K562 (cell line): ENCODE results near the gene COL11A2. TPM values are rescaled to one million over a fixed set of nuclear protein-coding genes. Genes with fewer than 3 reads are reported as not detected.

Experiments
- ATF1 ChIP-seq, 2 experiments: fragments of 450-650 bp in 1 of 2; IDR thresholded peaks; 2 replicates each; pipeline ENCODE4 v1.6.1; 2016; ENCODE audit warnings: missing compliant biosample characterization in 1 of 2, missing genetic modification characterization in 1 of 2
- CREM ChIP-seq: IDR thresholded peaks from 2 replicates; pipeline ENCODE4 v1.6.1; 2014; ENCODE audit warnings: antibody characterized with exemption, low read depth
- DPF2 ChIP-seq: fragments of 450-650 bp; IDR thresholded peaks from 2 replicates; pipeline ENCODE4 v1.6.1; 2016
- FOXK1 ChIP-seq: sonication (generic); formaldehyde crosslinking; IDR thresholded peaks from 2 replicates; pipeline ENCODE4 v1.8.0; 2022; ENCODE audit warnings: missing genetic modification reagents, mild to moderate bottlenecking, borderline replicate concordance
- HCFC1 ChIP-seq: IDR thresholded peaks from 2 replicates; pipeline ENCODE4 v1.6.1; 2012; ENCODE audit warnings: low read depth, low read length, improper control_type of control experiment
- HDAC1 ChIP-seq, 2 experiments: fragments of 450-650 bp; IDR thresholded peaks; 2 replicates each; pipeline ENCODE4 v1.6.1; 2016 to 2017; ENCODE audit warnings: inconsistent platforms in 1 of 2, mild to moderate bottlenecking in 1 of 2, moderate library complexity in 1 of 2
- KLF16 ChIP-seq: IDR thresholded peaks from 2 replicates; pipeline ENCODE4 v1.6.1; 2016; ENCODE audit warnings: antibody characterized with exemption
- MBD2 ChIP-seq: sonication (generic); IDR thresholded peaks from 2 replicates; pipeline ENCODE4 v1.6.1; 2016; ENCODE audit warnings: low read depth, borderline replicate concordance
- MLX ChIP-seq, 2 experiments: fragments of 450-650 bp in 1 of 2; sonication (generic) in 1 of 2; formaldehyde crosslinking; conservative IDR thresholded peaks; 2 replicates each; pipeline versions ENCODE4 v1.4.0 to v1.8.1; 2020 to 2022; ENCODE audit warnings: mild to moderate bottlenecking in 1 of 2, missing genetic modification reagents in 1 of 2
- POLR3G ChIP-seq: IDR thresholded peaks from 2 replicates; pipeline ENCODE4 v1.6.1; 2011; ENCODE audit not compliant: insufficient read length, insufficient replicate concordance; ENCODE audit errors: extremely low read depth
- PPARD ChIP-seq: fragments of 250-450 bp; sonication (Bioruptor Pico); IDR thresholded peaks from 2 replicates; pipeline ENCODE4 v1.8.0; 2022; ENCODE audit warnings: inconsistent platforms, mild to moderate bottlenecking, moderate library complexity
- RAD51 ChIP-seq: fragments of 450-650 bp; IDR thresholded peaks from 2 replicates; pipeline ENCODE4 v1.7.1; 2016; ENCODE audit warnings: low read depth, mild to moderate bottlenecking, borderline replicate concordance
- RBFOX2 ChIP-seq: fragments of 200-400 bp; formaldehyde crosslinking; IDR thresholded peaks from 2 replicates; pipeline ENCODE4 v1.6.1; 2017; ENCODE audit warnings: low read depth, mild to moderate bottlenecking, low read length, moderate library complexity
- USF2 ChIP-seq: sonication (generic); formaldehyde crosslinking; IDR thresholded peaks from 2 replicates; pipeline ENCODE4 v1.5.0; 2020; ENCODE audit warnings: missing genetic modification reagents
- ZHX1 ChIP-seq: fragments of 150-350 bp; conservative IDR thresholded peaks from 2 replicates; pipeline ENCODE4 v1.6.1; 2014; ENCODE audit warnings: low read length
- ZNF431 ChIP-seq: sonication (generic); formaldehyde crosslinking; IDR thresholded peaks from 2 replicates; pipeline ENCODE4 v1.8.0; 2022; ENCODE audit warnings: mild to moderate bottlenecking, missing genetic modification reagents
- polyA plus RNA-seq, 8 experiments: library from polyadenylated mRNA; depleted of rRNA in 4 of 8; stranded (reverse) in 5 of 8; unstranded in 3 of 8; fragments of >200 nt; fragmentation: Nextera tagmentation in 2 of 8; fragmentation: Illumina TruSeq in 1 of 8; extraction: Ambion mirVana in 2 of 8; extraction: Trizol in 1 of 8; gene quantifications; 2 replicates each; pipeline versions ENCODE4 v1.2.1 to v1.2.3, GENCODE V29; 2011 to 2014; ENCODE audit warnings: inconsistent platforms in 1 of 8, missing spikeins in 1 of 8
- total RNA-seq, 7 experiments: library from RNA; depleted of rRNA in 6 of 7; stranded (reverse); fragments of >200 nt in 6 of 7; fragmentation: Illumina TruSeq in 2 of 7; extraction: Trizol in 2 of 7; gene quantifications; 2 replicates each; pipeline versions ENCODE4 v1.2.1 to v1.2.3, GENCODE V29; 2011 to 2021; ENCODE audit warnings: low replicate concordance in 1 of 7
- TF ChIP-seq, protein P1 (sequence below): IDR thresholded peaks from 2 replicates; pipeline ENCODE4 v1.6.1; 2011; ENCODE audit warnings: borderline replicate concordance, low read depth, mild to moderate bottlenecking, moderate library complexity, low read length; ENCODE audit not compliant: insufficient read depth, poor library complexity, severe bottlenecking
- TF ChIP-seq, protein P2 (sequence below): fragments of 250-450 bp; sonication (Bioruptor Pico); IDR thresholded peaks from 2 replicates; pipeline ENCODE4 v1.5.0; 2020; ENCODE audit warnings: mild to moderate bottlenecking

COL11A2 gene
- total and polyA plus RNA-seq, 9 of the 15 experiments (the other 6 are each of a cell fraction or from before 2014, with no cell fraction given) = 0.04 to 0.35 (median 0.09) TPM; not detected in 1

DNA sequence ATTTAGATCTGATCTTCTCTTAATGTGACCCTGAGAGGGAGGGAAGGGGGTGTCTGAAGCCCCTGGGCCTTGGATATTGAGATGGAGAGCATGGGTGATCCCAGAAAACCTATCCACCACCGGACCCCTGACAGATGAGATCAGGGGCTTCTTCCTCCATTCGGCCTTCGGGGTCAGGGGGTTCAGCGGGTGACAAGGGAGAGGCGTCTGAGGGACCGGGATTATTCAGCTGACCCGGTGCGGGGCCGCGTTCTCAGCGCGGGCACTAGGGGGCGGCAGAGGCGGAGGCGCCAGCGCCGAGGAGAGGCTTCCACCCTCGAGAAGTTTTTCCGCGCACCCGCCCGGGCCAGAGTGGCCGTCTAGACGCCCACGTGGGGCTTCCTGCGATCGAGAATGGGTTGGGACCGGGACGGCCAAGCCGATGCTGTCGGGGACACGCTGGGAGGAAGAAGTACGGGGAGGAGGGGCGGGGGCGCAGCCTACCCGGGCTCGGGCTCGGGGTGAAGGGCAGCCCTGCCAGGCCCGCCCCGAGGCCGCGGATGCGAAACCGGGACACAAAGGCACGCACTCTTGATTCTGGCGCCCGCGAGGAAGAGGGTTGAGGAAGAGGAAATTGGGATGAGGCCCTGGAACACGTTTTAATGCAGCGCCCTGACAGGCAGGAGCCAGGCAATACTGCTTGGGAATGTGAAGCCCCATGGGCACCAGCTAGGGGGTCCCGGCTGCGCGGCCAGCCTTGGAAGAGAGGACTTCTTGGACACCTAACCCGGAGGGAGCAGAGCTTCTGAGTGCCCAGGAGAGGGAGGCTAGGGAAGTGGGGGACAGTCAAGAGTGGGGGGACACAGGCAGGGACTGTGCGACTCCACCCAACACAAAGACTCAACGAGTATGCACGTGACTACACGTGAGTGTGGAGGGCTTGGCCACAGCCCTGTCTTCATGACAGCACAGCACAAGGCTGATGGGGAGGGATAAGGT, 30.6 kb downstream of the COL11A2 start (continued):
- TF ChIP-seq, protein P1, sequence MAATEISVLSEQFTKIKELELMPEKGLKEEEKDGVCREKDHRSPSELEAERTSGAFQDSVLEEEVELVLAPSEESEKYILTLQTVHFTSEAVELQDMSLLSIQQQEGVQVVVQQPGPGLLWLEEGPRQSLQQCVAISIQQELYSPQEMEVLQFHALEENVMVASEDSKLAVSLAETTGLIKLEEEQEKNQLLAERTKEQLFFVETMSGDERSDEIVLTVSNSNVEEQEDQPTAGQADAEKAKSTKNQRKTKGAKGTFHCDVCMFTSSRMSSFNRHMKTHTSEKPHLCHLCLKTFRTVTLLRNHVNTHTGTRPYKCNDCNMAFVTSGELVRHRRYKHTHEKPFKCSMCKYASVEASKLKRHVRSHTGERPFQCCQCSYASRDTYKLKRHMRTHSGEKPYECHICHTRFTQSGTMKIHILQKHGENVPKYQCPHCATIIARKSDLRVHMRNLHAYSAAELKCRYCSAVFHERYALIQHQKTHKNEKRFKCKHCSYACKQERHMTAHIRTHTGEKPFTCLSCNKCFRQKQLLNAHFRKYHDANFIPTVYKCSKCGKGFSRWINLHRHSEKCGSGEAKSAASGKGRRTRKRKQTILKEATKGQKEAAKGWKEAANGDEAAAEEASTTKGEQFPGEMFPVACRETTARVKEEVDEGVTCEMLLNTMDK = peak; percentile 54
- no peak for TF ChIP-seq ZHX1
- TF ChIP-seq HDAC1 (IDR thresholded peaks at IDR 0.05) = peak in 1 of 2 experiments; percentile 57; a peak in 2 of 4 replicates
- 0 out of 2 replicates have a peak, but pooled peaks have one; percentile 22 for TF ChIP-seq FOXK1
- TF ChIP-seq MBD2 = peak; percentile 14; the same call in 1 of the 2 replicates
- peak; percentile 39; the same call in 1 of the 2 replicates for TF ChIP-seq CREM
- TF ChIP-seq HCFC1 = peak; percentile 20; the same call in 1 of the 2 replicates
- TF ChIP-seq, protein P2, sequence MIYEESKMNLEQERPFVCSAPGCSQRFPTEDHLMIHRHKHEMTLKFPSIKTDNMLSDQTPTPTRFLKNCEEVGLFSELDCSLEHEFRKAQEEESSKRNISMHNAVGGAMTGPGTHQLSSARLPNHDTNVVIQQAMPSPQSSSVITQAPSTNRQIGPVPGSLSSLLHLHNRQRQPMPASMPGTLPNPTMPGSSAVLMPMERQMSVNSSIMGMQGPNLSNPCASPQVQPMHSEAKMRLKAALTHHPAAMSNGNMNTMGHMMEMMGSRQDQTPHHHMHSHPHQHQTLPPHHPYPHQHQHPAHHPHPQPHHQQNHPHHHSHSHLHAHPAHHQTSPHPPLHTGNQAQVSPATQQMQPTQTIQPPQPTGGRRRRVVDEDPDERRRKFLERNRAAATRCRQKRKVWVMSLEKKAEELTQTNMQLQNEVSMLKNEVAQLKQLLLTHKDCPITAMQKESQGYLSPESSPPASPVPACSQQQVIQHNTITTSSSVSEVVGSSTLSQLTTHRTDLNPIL (CRISPR knock-in tag) = no peak
- TF ChIP-seq ZNF431 (CRISPR knock-in tag) = no peak
- no peak for TF ChIP-seq ATF1 (CRISPR knock-in tag; IDR thresholded peaks at IDR 0.05)
- peak; percentile 23; the same call in 1 of the 2 replicates for TF ChIP-seq ATF1 (tag; IDR thresholded peaks at IDR 0.05)
- no peak for TF ChIP-seq POLR3G
- no peak for TF ChIP-seq MLX (CRISPR knock-in tag; conservative IDR thresholded peaks at IDR 0.05)
- no peak for TF ChIP-seq DPF2
- peak; percentile 12; the same call in 1 of the 2 replicates for TF ChIP-seq RAD51
- TF ChIP-seq KLF16 = peak; percentile 55; the same call in 1 of the 2 replicates
- TF ChIP-seq RBFOX2 = peak; percentile 68
- no peak for TF ChIP-seq PPARD (CRISPR knock-in tag)
- peak; percentile 63 for TF ChIP-seq USF2
